Placental pericyte (primary cell): Measurements from ENCODE around the gene ZNF345. TPM values are rescaled to one million over a fixed set of nuclear protein-coding genes. Genes with fewer than 3 reads are reported as not detected.

Source experiments
- small RNA-seq: library from RNA; depleted of rRNA; stranded (forward); fragments of <200 nt; gene quantifications from one replicate; pipeline ENCODE3, GENCODE V24; 2012; ENCODE audit warnings: low replicate concordance
- total RNA-seq: library from RNA; depleted of rRNA; stranded (reverse); fragments of >200 nt; gene quantifications from 2 replicates; pipeline ENCODE4 v1.2.3, GENCODE V29; 2012

ZNF345 gene
- 1.4 and 2.4 TPM in 2 replicates for total RNA-seq

DNA sequence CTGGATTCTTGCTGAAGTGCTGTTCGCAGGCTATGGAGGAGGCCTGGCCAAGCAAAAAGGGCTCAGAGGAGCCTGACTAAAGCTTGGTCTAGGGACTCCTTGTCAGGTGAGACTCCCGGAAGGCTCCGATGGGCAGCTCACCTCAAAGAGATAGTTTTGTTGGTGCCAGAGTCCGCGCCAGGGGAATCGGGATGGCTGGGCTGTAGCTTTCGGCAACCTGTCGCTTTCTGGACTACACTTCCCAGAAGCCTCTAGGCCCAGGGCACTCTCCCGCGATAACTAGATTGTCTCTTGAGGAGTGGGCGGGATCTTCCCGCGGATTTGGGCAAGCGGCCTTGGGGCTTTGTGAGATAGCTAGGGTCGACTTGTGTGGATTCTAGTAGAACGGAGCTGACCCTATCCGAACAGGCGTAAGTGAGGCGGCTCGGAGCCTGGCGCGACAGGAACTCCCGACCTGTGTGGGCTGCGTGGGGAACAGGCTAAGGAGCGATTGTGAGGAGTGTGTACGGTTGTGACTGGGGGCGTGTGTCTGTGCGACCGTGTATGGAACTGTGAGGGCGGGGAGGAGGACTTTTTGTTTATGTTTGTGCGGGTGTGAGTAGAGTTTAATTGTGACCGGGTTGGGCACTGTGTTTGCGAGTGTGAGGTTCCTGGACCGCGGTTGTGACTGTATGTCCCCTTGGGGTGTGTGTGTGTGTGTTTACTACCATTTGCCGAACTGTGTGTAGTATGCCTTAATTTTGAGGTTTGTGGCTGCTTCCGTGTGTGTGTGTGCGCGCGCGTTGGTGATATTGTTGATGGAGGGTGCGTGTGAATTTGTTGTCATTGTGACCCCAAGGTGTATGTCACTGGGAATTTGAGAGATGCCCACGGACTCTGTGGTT, at the start of gene ZNF345:
TSS of gene ZNF345 (plus strand) at position 318 of the 884 bp plus-strand sequence. CDS start 25,955 bp downstream, outside the sequence.

DNA sequence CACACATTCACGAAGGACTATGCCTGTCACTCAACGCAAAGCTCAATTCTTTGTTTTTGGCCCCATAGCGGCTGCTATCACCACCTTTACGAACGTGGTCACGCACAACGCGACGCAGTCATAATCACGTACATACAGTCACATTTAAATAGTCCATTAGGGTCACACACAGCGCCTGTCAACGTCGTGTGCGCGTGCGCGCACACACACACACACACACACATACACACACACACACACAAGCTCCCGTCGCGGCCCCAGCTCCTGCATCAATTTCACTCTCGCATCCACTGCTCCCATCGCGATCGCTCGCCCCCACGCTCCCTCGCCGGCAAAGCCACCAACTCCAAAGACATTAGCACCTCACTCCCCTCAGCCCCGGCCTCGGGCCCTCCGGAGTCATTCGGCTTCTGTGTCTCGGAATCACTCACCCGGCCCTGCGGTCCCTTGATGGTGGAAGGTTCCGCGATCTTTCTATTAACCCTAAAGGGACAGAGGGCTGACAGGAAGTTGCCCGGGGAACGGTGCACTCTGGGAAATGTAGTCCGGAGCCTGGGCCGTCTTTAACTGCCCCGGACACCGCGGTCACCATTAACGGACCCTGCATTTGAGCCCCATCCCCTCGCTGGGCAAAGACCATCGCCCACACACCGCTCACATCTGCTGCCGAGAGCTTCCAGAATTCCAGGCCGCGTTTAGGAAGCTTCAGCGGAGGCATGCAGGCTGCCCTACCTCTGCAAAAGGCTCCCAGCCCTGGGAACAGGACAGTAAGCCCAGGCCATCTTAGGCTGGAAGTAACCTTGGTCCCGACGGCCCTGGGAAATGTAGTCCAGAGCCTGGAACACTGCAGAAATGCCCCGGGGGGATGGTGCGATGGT, 12.5 kb upstream of the ZNF345 start, which contains the start of gene ZNF790:
TSS of gene ZNF790 (minus strand) at position 482 of the 878 bp plus-strand sequence. CDS start 12,768 bp downstream, outside the sequence.

GRCh38 chr19:36915992-36916830, 65.5 kb downstream of the ZNF345 start, which contains the start of the genes ZNF568 and ZNF829:
TSS of gene ZNF568 (plus strand) at chr19:36916332. CDS start at chr19:36922771, 6,439 bp downstream.
TSS of gene ZNF829 (minus strand) at chr19:36916291. CDS start at chr19:36915167, 1,124 bp downstream.

Small RNAs within 50 kb of the gene (small RNA-seq; reads per million reads assigned to genes)
- not detected for gene RF00019

Other genes starting within 250 kb of the ZNF345 start
- gene ZNF382, start 245.6 kb upstream of the ZNF345 start, total RNA-seq: 9.2 and 10.9 TPM in 2 replicates
- gene ZNF461, start 184.0 kb upstream of the ZNF345 start, total RNA-seq: 8.2 and 9.2 TPM in 2 replicates
- gene ZNF567, start 163.3 kb upstream of the ZNF345 start, total RNA-seq: 5.7 and 5.9 TPM in 2 replicates
- gene ZNF850, start 78.1 kb upstream of the ZNF345 start, total RNA-seq: 4.2 and 9.2 TPM in 2 replicates
- gene ZNF790, start 12.5 kb upstream of the ZNF345 start, total RNA-seq: 2.4 and 6.3 TPM in 2 replicates
- 2.4 and 4.4 TPM in 2 replicates for gene ZNF829, start 65.4 kb downstream of the ZNF345 start, total RNA-seq
- gene ZNF568, start 65.5 kb downstream of the ZNF345 start, total RNA-seq: 9.0 and 9.6 TPM in 2 replicates
- 4.6 and 6.3 TPM in 2 replicates for gene ZNF420, start 227.6 kb downstream of the ZNF345 start, total RNA-seq